ENCODE results near the gene ZFYVE9.

Gene ZFYVE9

DNA sequence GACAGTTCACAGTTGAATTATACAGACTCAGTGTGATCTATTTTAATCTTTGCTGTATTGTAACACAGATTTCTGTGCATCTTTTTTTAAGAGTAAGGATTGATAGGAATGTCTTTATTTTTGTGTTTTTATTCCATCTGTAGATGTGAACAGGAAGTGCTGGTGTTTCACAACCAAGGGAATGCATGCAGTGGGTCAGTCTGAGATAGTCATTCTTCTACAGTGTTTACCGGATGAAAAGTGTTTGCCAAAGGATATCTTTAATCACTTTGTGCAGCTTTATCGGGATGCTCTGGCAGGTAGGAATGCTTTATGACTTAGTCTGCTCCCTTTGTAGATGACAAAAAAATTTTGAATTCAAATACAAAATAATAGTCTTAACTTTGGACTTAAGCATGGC, 139.6 kb downstream of the ZFYVE9 start:
- H3K4me1 ChIP-seq (ENCODE audit: insufficient read depth, low read length, poor library complexity, severe bottlenecking) = no peaks in the 10 kb centered on the region
- no peaks in the 10 kb centered on the region for H4K20me1 ChIP-seq (ENCODE audit: insufficient read depth, low read length, poor library complexity, severe bottlenecking)
- no peak overlapping the region for H3K4me3 ChIP-seq (ENCODE audit: low read length, poor library complexity, severe bottlenecking)
- no peaks in the 10 kb centered on the region for H3K79me2 ChIP-seq (ENCODE audit: insufficient read depth, low read length)
- no peak overlapping the region for H2AFZ ChIP-seq (ENCODE audit: low read length)
- H3K36me3 ChIP-seq (ENCODE audit: insufficient read depth, low read length) = peaks cover 3% of the 10 kb centered on the region; the same call in 1 of the 2 replicates
- H3K9me3 ChIP-seq (ENCODE audit: insufficient read depth, low read depth, low read length) = no peaks in the 10 kb centered on the region
- H3F3A ChIP-seq (ENCODE audit: low read depth) = no peaks in the 10 kb centered on the region
- no peak for TF ChIP-seq EZH2phosphoT487 (IDR thresholded peaks at IDR 0.05; ENCODE audit: borderline replicate concordance)
- TF ChIP-seq, protein P1, sequence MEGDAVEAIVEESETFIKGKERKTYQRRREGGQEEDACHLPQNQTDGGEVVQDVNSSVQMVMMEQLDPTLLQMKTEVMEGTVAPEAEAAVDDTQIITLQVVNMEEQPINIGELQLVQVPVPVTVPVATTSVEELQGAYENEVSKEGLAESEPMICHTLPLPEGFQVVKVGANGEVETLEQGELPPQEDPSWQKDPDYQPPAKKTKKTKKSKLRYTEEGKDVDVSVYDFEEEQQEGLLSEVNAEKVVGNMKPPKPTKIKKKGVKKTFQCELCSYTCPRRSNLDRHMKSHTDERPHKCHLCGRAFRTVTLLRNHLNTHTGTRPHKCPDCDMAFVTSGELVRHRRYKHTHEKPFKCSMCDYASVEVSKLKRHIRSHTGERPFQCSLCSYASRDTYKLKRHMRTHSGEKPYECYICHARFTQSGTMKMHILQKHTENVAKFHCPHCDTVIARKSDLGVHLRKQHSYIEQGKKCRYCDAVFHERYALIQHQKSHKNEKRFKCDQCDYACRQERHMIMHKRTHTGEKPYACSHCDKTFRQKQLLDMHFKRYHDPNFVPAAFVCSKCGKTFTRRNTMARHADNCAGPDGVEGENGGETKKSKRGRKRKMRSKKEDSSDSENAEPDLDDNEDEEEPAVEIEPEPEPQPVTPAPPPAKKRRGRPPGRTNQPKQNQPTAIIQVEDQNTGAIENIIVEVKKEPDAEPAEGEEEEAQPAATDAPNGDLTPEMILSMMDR (conservative IDR thresholded peaks at IDR 0.05; ENCODE audit: low read length) = no peak
- H3K9me2 ChIP-seq (replicated peaks; ENCODE audit: low read depth, low read length) = no peaks in the 10 kb centered on the region
- H3K4me2 ChIP-seq (ENCODE audit: low read depth, low read length, poor library complexity, severe bottlenecking) = no peak overlapping the region
- no peak overlapping the region for H3K9ac ChIP-seq (ENCODE audit: low read depth, low read length, poor library complexity, severe bottlenecking)
- no peaks in the 10 kb centered on the region for H3K27me3 ChIP-seq (ENCODE audit: insufficient read depth, low read length, poor library complexity, severe bottlenecking)

DNA sequence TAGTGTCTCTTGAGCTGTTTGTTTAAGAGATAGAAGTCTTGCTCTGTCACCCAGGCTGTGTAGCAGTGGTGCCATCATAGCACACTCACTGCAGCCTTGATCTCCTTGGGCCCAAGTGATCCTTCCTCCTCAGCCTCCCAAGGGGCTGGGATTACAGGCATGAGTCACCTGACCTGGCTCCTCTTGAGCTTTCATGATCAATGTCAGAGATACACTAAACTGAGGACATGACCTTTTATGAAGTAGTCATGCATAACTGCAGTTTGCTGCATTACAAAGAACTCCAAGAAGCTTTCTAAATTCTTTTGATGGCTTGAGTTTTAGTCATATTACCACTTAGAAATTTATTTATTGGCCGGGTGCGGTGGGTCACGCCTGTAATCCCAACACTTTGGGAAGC, 146.4 kb downstream of the ZFYVE9 start:
- no peak overlapping the region for H3K4me3 ChIP-seq (ENCODE audit: low read length, poor library complexity, severe bottlenecking)
- no peak overlapping the region for H2AFZ ChIP-seq (ENCODE audit: low read length)
- no peaks in the 10 kb centered on the region for H3K9me3 ChIP-seq (ENCODE audit: insufficient read depth, low read depth, low read length)
- H3K36me3 ChIP-seq (ENCODE audit: insufficient read depth, low read length) = no peaks in the 10 kb centered on the region
- no peak overlapping the region for H3K4me2 ChIP-seq (ENCODE audit: low read depth, low read length, poor library complexity, severe bottlenecking)
- no peaks in the 10 kb centered on the region for H3K27me3 ChIP-seq (ENCODE audit: insufficient read depth, low read length, poor library complexity, severe bottlenecking)
- TF ChIP-seq EZH2phosphoT487 (IDR thresholded peaks at IDR 0.05; ENCODE audit: borderline replicate concordance) = no peak
- TF ChIP-seq, protein P1 (conservative IDR thresholded peaks at IDR 0.05; ENCODE audit: low read length) = no peak
- H3F3A ChIP-seq (ENCODE audit: low read depth) = no peaks in the 10 kb centered on the region
- H3K9me2 ChIP-seq (replicated peaks; ENCODE audit: low read depth, low read length) = no peaks in the 10 kb centered on the region
- no peak overlapping the region for H3K9ac ChIP-seq (ENCODE audit: low read depth, low read length, poor library complexity, severe bottlenecking)
- no peaks in the 10 kb centered on the region for H3K79me2 ChIP-seq (ENCODE audit: insufficient read depth, low read length)
- no peaks in the 10 kb centered on the region for H4K20me1 ChIP-seq (ENCODE audit: insufficient read depth, low read length, poor library complexity, severe bottlenecking)
- H3K4me1 ChIP-seq (ENCODE audit: insufficient read depth, low read length, poor library complexity, severe bottlenecking) = no peaks in the 10 kb centered on the region

DNA sequence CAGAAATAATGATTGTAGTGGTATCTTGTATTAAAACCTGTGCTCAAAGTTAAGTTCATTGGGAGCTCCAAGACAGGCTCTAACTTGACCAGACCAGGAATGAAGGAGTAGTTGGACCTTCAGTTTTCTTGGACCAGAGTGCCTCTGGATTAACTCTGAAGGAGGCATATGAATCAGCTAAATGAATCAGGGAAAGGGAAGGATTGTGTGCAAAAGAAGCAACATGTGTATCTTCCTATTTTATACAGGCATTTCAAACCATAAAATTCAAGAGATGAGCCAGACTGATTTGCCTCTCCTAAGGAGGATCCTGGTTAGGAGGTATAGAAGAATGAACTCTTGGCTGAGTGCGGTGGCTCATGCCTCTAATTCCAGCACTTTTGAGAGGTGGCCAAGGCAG, 152.7 kb downstream of the ZFYVE9 start:
- H3K4me3 ChIP-seq (ENCODE audit: low read length, poor library complexity, severe bottlenecking) = no peak overlapping the region
- TF ChIP-seq, protein P1 (conservative IDR thresholded peaks at IDR 0.05; ENCODE audit: low read length) = no peak
- no peak for TF ChIP-seq EZH2phosphoT487 (IDR thresholded peaks at IDR 0.05; ENCODE audit: borderline replicate concordance)
- H3K36me3 ChIP-seq (ENCODE audit: insufficient read depth, low read length) = no peaks in the 10 kb centered on the region
- H3K79me2 ChIP-seq (ENCODE audit: insufficient read depth, low read length) = no peaks in the 10 kb centered on the region
- H3F3A ChIP-seq (ENCODE audit: low read depth) = no peaks in the 10 kb centered on the region
- H3K9me3 ChIP-seq (ENCODE audit: insufficient read depth, low read depth, low read length) = no peaks in the 10 kb centered on the region
- H2AFZ ChIP-seq (ENCODE audit: low read length) = no peak overlapping the region
- H3K9ac ChIP-seq (ENCODE audit: low read depth, low read length, poor library complexity, severe bottlenecking) = no peak overlapping the region
- H3K4me1 ChIP-seq (ENCODE audit: insufficient read depth, low read length, poor library complexity, severe bottlenecking) = no peaks in the 10 kb centered on the region
- H4K20me1 ChIP-seq (ENCODE audit: insufficient read depth, low read length, poor library complexity, severe bottlenecking) = no peaks in the 10 kb centered on the region
- no peak overlapping the region for H3K4me2 ChIP-seq (ENCODE audit: low read depth, low read length, poor library complexity, severe bottlenecking)
- H3K9me2 ChIP-seq (replicated peaks; ENCODE audit: low read depth, low read length) = no peaks in the 10 kb centered on the region
- no peaks in the 10 kb centered on the region for H3K27me3 ChIP-seq (ENCODE audit: insufficient read depth, low read length, poor library complexity, severe bottlenecking)

Data from Loucy (cell line).